Measurements from ENCODE around the gene MISP.

- no peak for TF ChIP-seq SMAD4 (CRISPR knock-in tag; IDR thresholded peaks at IDR 0.05)
- TF ChIP-seq, protein P1, sequence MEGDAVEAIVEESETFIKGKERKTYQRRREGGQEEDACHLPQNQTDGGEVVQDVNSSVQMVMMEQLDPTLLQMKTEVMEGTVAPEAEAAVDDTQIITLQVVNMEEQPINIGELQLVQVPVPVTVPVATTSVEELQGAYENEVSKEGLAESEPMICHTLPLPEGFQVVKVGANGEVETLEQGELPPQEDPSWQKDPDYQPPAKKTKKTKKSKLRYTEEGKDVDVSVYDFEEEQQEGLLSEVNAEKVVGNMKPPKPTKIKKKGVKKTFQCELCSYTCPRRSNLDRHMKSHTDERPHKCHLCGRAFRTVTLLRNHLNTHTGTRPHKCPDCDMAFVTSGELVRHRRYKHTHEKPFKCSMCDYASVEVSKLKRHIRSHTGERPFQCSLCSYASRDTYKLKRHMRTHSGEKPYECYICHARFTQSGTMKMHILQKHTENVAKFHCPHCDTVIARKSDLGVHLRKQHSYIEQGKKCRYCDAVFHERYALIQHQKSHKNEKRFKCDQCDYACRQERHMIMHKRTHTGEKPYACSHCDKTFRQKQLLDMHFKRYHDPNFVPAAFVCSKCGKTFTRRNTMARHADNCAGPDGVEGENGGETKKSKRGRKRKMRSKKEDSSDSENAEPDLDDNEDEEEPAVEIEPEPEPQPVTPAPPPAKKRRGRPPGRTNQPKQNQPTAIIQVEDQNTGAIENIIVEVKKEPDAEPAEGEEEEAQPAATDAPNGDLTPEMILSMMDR (IDR thresholded peaks at IDR 0.05) = no peak
- TF ChIP-seq ETV6 (CRISPR knock-in tag; IDR thresholded peaks at IDR 0.05) = no peak
- TF ChIP-seq SMAD3 (CRISPR knock-in tag; IDR thresholded peaks at IDR 0.05; ENCODE audit: borderline replicate concordance) = no peak
- TF ChIP-seq GTF2I (CRISPR knock-in tag; conservative IDR thresholded peaks at IDR 0.05) = no peak
- TF ChIP-seq E2F4 (CRISPR knock-in tag; IDR thresholded peaks at IDR 0.05; ENCODE audit: borderline replicate concordance, low read depth) = no peak
- TF ChIP-seq JUN (CRISPR knock-in tag; IDR thresholded peaks at IDR 0.05) = no peak
Observed at GRCh38 chr19:763181-763580, 12.3 kb downstream of the MISP start.
